GM18511 (cell line): ENCODE measurements around the gene EYA2.
"Not testable (repeated sequence)": the region's sequence is repeated elsewhere in the genome, so short reads cannot be mapped to it uniquely, and the experiment has no call there.

ENCODE experiments used
- ATAC-seq: cut with Tn5 transposase; IDR thresholded peaks from one replicate; pipeline ENCODE4 v1.9.1; 2021; ENCODE audit warnings: mild to moderate bottlenecking, moderate library complexity; ENCODE audit not compliant: unreplicated experiment

The EYA2 gene

DNA sequence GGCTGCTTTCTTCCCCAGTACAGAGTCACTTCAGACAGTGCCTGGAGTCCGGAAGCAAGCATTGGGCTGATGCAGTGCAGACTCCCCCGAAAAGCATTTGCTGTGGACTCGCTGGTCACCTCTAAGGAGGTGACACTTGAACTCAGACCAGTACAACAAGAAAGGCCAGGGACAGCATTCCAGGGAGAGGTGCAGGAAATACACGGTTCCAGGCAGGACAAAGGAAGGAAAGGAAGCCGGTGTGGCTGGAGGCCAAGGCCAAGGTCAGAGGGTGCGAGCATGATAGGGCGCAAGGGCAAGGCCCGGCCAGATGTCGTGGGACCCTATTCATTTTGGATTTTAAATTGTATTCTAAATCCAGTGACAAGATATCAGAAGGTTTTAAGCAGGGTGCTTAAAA is 300.9 kb downstream of the EYA2 start:
- no peak for ATAC-seq

DNA sequence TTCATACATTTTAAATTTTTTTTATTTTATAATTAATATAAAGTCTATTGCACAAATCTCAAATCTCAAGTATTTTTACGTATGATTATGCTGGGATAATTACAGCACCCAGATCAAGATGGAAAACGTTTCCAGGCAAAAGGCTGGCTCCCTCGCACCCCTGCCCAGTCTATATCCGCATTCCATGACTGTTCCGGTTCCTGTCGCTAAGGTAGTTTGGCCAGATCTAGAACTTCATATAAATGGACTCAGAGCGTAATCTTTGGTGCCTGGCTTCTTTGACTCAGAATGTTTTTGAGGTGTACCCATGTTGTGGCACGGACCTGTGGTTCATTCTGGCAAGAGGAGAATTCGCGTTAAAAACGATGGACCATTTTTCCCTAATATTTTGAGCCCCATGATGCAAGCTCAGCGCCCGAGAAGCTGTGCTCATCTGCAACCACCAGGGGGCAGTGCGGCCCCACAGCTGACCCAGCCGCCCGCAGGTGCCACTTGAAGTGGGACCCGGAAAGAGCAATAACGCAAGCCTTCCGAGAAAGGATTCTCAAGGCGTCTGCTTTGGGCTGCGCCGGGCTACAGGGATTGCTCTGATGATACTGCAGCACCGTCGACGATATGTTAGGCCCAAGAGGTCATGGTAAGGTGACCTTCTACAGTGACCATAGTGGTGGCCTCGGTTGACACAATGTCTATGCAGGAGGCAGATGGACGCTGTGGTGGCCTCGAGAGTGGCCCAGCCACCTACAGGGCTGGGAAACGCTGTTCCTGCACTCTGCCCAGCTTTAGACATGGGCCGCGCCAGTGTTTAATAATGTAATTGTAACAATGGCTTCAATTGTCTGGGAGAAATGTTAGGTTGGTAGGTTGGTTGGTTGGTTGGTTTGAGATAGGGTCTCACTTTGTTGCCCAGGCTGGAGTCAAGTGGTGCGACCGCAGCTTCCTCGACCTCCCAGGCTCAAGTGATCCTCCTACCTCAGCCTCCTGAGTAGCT is 301.7 kb downstream of the EYA2 start:
- ATAC-seq, result peak; percentile 62

- no peak for ATAC-seq
Observed at GRCh38 chr20:47198254-47198671, 303.6 kb downstream of the EYA2 start.

DNA sequence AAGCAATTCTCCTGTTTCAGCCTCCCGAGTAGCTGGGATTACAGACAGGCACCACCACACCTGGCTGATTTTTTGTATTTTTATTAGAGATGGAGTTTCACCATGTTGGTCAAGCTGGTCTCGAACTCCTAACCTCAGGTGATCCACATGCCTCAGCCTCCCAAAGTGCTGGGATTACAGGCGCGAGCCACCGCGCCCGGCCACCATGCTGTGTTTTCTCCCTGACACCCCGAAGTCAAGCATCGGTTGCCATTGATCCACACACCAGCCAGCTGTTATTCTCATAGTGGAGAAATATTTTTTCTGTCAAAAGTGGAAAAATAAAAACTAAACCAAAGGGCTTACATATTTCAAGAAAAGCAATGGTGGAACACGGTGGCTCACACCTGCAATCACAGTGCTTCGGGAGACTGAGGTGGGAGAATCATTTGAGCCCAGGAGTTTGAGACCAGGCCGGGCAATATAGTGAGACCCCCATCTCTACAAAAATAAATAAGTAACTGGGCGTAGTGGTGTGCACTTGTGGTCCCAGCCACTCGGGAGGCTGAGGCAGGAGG is 304.4 kb downstream of the EYA2 start:
- ATAC-seq, result no peak

DNA sequence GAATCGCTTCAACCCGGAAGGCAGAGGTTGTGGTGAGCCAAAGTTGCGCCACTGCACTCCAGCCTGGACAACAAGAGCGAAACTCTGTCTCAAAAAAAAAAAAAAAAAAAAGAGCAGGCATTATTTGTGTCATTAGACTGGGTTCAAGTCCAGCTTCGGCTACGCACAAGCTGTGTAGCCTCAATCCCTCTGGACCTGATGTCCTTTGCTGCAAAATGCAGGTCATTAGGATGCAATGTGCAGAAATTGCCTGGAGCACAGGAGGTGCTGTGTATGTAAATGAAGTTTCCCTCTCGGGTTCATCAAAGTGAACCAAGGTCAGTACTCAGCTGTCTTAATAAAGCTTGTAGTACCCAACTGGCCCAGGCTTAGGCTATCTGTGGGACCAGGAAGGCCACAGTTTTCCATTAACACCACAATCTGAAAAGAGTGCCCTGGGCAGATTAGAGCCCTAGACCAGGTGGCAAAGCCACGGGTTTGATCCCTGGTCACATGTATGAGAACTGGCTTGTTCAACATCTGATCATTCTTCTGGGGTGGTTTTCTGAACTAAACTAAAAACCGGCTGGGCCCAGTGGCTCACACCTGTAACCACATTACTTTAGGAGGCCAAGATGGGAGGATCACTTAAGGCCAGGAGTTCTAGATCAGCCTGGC is 306.6 kb downstream of the EYA2 start:
- ATAC-seq, result no peak

DNA sequence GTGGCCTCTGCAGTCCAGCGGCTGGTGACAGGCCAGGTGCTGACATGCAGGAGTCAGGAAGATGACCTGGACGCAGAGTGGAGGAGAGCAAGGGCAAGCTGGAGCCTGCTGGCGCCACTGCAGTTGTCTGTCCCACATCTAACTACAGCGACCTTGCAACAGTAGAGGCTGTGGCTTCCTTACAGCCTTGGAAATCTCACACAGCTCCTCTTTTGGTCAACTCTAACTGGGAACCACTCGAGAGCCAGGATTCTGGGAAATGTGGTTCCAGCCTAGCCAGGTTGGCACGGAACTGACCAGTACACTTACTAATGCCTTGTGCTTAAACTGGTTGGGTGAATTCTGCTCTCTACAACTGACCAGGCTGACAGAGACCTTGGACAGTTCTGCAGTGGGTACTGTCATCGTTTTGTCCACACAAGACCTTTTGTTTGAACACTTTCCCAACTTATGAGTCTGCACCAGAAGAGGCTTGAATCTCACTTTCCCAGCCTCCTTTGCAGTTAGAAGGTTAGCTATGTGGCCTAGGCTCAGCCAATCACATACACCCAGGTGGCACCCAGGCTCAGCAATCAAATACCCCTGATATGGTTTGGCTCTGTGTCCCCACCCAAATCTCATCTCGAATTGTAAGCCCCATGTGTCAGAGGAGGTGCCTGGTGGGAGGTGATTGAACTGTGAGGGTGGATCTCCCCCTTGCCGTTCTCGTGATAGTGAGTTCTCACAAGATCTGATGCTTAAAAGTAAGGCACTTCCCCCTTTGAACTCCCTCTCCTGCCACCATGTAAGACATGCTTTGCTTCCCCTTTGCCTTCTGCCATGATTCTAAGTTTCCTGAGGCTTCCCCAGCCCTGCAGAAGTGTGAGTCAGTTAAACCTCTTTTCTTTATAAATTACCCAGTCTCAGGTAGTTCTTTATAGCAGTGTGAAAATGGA is 308.4 kb downstream of the EYA2 start:
- ATAC-seq, result no peak

DNA sequence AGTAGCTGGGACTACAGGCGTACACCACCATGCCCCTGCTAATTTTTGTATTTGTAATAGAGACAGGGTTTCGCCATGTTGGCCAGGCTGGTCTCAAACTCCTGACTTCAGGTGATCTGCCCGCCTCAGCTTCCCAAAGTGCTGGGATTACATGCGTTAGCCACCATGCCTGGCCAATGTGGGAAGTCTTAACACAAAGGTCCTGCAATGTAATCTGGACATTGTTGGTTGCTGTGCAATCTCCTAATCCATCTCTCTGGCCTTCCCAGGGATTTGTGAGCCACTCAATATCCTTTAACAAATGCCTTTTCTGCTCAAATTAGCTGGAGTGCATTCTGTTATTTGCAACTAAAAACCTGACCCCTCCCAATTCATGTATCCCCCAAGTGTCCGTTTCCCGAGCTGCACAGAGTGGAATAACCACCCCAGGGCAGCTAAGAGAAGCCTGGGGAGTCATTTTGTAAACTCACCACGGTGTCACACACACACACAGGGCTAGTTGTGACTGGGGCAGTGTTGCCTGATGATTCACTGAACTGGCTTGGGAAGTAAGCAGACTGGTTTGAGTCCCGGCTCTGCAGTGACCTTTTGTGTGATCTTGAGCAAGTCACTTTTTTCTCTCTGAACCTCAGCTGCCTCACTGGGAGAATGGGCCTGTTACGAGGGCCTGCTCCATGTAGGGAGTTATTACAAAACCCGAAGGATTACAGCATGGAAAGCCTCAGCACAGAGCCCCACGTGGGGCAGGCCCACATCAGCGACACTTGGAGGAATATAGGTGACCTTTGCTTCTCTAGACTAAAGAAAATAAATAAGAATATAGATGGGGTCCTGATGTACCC is 309.6 kb downstream of the EYA2 start:
- no peak for ATAC-seq

DNA sequence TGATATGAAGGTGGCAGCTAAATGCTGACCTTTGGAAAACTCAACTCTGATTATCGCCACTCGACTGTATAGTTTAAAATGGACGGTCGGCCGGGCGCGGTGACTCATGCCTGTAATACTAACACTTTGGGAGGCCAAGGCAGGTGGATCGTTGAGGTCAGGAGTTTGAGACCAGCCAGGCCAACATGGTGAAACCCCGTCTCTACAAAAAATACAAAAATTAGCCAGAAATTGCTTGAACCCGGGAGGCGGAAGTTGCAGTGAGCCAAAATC is 310.1 kb downstream of the EYA2 start:
- not testable (repeated sequence) for ATAC-seq

DNA sequence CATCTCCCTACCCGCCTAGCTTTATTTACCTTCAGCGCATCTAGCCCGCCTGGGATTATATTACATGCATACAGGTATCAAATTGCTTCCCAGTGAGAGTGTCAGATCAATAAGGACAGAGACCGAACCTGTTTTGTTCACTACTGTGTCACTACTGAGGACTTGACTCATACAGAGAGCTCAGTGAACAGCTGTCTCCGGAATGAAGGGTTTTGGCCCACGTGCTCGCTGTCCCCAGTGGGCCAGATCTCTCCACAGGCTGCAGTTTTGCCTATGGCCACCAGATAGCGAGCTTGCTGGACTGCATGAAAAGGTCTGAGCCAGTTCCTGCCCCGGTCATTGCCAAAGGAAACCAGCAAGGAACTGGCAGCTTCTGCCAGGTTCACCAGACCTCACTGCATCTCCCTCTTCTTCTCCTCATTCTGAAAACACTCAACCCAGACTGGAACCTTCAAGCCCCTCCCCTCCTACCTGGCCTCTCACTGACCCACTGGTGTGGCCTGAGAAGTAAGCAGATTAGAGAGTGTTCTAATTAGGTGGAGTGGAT is 311.0 kb downstream of the EYA2 start:
- ATAC-seq, result no peak

DNA sequence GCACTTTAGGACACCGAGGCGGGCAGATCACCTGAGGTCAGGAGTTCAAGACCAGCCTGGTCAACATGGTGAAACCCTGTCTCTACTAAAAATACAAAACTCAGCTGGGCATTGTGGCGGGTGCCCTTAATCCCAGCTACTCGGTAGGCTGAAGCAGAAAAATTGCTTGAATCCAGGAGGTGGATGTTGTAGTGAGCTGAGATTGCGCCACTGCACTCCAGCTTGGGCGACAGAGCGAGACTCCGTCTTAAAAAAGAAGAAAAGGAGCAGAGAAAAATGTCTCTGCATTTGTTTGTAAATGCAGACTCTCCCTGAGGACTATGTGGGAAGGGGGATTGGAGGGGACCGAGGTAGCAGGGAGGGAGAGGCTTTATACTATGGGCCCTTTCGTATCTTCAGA is 311.9 kb downstream of the EYA2 start:
- not testable (repeated sequence) for ATAC-seq

- no peak for ATAC-seq
Observed at GRCh38 chr20:47206962-47207641, 312.5 kb downstream of the EYA2 start.

- ATAC-seq, result no peak
Observed at GRCh38 chr20:47208534-47209174, 314.0 kb downstream of the EYA2 start.

DNA sequence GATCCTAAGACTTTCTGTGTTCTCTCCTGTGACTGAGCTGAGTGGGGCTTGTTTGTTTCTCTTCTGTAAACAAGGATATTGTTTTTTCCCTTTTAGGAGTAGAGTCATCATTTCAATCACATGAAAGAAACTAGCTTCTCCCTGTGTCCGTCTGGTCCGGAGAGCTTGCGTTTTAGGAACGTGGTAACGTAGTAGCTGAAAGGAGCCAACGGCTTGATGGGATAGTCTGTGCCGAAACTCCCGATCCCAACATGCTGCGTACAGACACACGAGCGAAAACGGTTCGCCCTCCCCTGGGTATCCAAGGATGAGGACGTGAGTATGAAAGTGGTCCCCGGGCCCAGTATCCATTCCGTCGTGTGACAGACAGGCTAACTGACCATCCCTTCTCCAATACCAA is 315.3 kb downstream of the EYA2 start:
- no peak for ATAC-seq

DNA sequence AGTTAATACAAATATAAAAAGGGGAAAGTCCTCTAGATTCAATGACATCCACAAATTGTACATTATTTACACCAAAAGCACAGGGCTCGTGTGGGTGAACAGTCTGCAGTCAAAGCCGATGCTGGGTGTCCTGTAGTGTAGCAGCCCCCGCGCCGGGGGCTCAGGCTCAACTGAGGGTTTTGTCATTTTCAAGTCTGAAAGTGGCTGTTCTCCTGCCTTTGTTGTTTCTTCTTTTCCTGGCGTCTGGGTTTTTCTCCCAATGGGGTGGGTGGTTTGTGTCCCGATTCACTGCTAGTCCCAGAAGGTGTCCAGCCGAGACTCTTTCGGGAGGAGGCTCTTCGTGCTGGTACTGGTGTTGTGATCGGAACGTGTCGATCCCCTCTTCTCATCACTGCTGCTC is 315.8 kb downstream of the EYA2 start:
- ATAC-seq, result no peak

- ATAC-seq, result no peak
Observed at GRCh38 chr20:47211036-47211435, 316.4 kb downstream of the EYA2 start.

DNA sequence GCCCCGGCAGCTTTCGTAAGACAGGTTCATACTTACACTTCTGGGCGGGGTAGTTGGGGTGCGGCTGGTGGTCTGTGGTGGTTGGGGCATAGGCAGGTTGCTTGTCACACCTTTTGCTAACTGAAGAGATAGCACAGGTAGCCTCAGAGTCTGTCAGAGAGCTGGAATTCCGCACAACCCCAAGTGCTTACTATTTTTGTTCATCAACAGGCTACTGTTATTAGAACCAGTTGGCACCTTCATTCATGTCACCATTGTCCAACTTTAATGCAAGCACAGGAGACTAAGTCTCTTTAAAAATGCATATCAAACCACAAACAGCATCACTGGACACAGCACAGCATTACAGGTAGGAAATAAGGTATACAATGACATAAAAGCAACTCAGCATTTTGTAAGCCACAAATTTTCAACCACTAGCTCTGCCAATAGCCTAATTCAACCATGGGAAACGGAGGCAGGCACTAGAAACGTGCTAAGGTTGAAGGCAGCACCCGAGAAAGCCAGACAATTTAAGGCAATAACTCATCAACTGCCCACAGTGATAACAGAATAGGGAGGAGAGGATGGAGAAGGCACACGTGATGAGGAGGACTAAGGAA is 318.1 kb downstream of the EYA2 start:
- no peak for ATAC-seq

- ATAC-seq, result no peak
Observed at GRCh38 chr20:47213966-47214365, 319.3 kb downstream of the EYA2 start.

- no peak for ATAC-seq
Observed at GRCh38 chr20:47215653-47216397, 321.2 kb downstream of the EYA2 start.
